GM21423 (cell line): ENCODE data around the gene ZNF664.

Experiments used
- ATAC-seq: cut with Tn5 transposase; IDR thresholded peaks from one replicate; pipeline ENCODE4 v1.9.1; 2021; ENCODE audit warnings: mild to moderate bottlenecking, moderate library complexity; ENCODE audit not compliant: unreplicated experiment

ZNF664 gene

DNA sequence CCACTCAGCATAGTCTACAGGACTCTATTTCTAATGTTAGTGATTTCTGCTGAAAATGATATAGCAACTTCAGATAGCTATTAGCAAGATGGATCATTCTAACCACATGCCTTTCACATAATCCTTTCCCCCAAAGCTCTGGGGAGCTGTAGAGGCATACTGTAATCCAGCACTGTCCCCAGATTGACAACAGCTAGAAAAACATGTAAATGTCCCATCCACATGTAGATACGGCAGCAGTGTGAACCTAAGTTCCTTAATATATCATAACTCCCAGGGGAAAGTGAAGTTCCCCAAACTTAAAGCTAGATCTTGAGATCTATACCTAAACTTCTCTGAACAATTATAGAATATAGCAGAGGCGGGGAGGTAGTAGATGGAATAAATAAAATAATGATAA lies 14.0 kb downstream of the ZNF664 start:
- no peak for ATAC-seq

DNA sequence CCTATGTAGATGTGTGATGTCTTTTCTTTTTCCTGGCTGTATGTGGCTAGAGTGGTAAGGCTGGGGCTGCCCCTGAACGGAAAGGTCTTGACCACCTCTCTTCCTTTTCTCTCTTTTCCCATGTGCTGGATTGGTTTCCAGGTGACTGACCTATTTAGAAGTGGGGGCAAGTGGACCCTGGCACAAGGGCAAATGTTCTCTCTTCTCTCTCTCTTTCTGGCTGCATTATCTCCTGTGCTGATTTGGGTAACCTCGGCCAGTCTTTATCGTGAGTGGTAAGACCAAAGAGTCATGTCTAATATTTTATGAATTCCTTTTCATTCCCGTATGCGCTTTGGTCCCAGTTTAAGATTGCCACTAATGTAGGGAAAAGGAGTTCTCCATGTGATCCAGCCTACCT lies 16.2 kb downstream of the ZNF664 start:
- no peak for ATAC-seq

DNA sequence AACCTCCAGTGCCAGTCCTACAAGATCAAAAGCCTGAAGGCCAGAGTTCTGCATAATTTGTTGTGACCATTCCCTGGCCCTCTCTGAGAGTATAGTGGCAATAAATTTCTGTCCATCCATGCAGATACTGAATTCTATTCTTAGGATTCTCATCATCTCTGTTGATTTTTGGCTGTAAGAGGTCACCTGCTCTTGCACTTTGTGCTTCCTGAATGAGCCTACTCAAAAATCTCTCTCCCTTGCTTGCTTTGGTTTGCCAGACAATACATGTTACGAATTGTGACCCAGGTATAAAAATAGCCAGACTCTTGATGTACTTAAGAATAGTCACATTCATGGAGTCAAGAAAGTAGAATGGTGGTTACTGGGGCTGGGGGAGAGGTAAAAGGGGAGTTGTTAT lies 16.7 kb downstream of the ZNF664 start:
- no peak for ATAC-seq

DNA sequence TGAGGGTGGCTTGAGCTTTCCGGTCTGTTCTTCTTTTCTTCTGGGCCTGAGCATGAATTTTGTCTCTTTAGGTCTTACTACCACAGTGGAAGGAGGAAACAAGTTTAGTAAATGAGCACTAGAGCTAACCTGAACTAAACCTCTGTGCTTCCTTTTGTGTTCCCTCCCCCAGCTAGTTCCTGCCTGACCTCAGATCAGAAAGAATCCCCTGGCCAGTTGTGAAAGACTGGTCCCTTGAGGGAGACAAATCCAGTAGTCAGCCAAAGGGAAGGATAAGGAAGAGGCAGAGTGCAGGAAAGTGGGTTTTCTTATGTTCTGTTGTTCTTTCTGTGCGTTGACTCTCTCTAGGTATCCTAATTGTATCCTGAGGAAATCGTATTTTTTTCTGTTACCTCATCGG lies 17.5 kb downstream of the ZNF664 start:
- ATAC-seq: no peak

DNA sequence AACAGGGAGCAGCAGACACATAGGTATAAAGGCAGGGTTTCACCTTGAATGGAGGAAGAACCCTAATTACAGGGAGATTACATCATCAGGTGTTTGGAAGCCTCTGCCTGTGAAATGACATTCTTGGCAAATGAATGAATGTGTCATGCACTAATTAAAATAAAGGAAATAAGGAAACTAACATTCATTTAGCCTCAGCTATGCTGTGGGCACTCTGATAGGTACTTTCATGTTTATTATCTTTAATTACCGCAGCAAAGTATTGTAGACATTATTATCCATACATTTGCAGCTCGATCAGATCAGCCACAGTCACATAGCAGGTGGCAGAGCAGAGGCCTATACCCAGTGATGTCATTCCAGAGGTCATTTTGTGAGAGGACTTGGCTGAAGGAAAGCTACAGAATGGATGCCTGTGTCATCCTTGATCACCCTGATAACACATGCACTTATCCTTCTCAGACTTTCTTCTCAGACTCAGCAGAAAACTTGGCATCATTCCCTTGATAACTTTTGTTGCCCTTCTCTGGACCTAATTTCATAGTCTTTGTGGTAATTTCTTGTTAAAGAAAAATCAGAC lies 18.4 kb downstream of the ZNF664 start:
- ATAC-seq: no peak

DNA sequence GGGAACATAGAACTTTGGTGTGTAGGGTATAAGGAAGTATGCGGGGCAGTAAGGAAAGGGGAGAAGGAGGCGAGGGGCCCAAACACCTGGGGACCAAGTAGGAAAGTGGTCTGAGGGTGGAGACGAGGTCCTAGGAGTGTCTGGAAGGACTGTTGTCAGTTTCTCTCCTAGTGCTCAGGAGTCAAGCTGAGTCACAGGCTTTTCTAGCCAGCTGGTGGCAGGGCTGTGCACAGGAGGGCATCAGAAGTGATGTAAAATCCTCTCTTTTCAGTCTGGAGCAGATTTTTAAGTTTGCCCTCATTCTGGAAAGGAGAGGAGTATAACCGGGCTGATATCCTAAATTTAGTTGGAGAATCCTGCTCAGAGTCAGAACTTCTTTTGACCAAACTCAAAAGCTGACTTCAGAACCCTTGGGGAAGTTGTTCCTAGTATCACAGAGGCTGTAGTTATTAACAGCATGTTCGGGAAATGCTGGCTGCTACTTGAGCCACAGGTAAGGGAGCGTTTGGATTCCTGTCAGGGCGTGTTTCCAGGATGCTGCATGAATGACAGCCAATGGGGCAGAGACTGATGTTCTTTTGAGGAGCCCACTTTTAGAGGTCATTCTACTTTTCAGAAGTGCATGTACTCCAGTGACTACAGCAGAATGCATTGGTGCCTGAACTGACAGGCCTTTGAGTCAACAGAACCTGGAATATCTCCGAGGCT lies 19.3 kb downstream of the ZNF664 start:
- no peak for ATAC-seq

DNA sequence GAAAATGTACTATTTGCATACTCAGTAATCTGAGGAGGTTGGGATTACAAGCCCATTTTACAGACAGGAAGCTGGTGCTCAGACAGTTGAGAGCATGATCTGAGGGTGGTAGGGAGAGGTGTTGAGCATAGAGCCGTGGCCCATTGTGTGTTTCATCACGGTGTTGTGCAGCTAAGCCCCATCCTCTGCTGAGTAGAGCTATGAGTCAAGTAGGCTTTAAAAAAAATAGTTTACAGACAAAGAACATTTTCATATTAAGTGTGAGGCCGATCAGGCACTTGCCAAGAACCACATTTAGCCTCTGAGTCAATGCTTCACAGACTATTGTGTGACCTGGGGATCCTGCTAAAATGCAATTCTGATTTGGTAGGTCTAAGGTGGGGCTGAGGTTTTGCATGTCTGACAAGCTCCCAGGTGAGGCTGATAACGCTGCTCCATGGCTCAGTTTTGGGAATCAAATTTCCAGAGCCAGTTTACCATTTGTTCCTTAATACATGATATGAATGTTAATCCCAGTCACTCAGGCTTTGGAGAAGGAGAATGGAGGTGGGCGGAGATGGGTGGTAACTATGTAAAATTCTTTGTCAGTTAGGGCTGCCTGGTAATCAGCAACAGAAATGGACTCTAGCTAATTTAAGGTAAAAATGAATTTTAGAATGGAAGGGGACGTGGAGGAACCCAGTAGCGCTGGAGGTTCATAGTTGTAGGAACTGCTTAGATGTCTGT lies 22.2 kb downstream of the ZNF664 start:
- ATAC-seq: no peak

DNA sequence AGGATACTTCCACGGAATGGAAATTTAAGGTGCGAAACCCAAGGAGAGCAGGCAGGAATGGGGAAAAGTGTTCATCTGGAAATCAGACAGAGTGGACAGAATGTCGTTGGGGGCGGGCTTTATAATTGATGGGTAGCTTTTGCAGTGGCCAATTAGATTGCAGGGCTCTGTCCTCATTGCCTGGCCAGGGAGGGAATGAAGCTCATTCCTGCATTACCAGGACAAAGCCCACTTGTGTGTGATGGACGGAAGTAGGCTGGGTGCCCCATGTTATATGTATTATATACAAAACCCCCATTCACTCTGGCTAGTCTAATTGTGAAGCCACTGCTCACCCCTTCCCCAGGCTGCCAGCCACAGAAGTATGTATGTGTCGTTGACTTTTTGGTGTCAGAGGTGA lies 23.6 kb downstream of the ZNF664 start:
- no peak for ATAC-seq

DNA sequence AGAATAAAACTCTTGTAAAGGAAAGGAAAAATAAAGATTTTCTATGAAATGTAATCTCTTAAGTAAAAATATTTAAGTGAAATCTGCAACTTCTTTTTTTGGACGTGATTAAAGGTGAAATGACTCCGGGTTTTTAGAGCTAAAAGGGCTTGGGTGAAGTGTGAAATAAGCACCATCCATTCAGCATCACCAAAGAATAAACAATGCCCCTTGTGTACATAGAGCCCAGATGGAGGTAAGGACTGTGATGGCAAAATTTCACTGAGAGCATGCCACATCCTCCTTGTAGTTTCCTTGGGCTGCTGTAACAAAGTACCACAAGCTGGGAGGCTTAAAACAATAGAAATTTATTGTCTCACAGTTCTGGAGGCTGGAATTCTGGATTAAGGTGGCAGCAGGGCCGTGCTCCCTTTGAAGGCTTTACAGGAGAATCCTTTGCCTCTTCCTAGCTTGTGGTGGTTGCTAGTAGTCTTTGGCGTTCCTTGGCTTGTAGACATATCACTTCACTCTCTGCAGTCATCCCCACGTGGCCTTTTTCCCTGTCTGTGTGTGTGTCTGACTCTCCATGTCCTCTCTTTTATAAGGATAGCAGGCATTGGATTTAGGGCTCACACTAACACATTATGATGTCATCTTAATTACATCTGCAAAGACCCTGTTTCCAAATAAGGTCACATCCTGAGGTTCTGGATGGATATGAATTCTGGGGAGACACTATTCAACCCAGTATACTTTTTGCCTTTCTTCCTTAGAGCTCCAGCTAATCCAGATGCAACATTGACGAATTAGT lies 24.2 kb downstream of the ZNF664 start:
- ATAC-seq: no peak

DNA sequence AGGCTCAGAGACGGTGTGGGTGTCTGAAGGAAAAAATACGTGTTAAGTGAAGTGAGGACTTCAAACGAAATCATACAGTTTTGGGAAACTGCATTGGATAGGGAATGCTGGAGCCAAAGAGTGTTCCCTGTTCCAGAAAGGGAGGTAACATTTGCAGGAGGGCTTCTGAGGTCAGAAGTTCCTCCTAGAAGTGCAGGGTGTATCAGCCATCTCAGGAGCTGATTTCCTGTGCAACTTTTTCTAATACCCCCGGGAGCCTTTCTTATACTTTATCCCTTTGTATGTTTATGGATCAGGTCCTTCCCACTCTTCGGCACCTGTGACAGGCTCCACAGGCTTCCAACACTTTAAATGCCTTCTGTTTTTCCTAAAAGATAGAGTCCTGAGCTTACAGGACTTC lies 24.9 kb downstream of the ZNF664 start:
- ATAC-seq: no peak

DNA sequence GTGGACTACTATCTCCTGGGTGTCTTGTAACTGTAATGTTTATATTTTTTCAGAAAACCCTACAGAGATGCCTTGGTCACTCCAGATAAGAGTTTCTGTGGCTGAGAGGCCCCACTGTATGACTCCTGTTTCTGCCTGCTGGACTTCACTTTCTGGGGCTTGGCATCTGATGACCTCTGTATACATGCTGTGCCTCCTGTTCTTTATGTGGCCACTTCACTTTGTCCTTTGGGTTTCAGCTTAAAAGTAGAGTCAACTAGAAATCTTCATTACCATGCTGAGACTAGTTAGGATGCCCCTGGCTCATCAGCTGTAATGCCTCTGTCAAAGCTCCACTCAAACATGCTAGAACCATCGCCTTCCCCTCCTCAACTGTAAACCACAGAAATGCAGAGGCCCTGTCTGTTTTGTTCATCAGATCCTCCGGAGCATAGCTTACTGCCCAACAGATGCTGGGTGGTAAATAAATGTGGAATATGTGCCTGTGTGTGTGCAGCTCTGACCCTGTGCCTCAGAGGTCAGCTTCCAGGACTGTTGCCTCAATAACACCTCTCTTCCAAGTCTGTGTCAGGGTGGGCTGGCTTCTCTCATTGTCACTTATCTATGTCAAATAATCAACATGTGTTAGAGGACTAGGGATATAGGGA lies 25.5 kb downstream of the ZNF664 start:
- no peak for ATAC-seq

DNA sequence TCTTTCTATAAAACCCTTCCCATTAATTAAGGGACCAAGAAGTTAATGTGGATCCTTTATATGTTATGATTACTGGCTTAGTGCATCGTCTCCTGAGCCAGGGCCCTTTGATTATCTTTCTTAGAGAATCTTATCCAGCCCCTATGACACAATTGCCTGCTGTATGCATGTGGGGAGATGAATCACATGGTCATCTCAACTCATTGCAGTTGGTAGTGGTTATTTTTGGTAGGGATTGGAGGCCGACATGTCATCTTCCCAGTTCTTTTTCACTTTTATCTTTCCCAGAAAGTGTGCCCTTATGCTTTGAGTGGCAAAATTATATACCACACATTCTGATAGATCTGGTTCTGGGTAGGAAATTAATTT lies 26.0 kb downstream of the ZNF664 start:
- no peak for ATAC-seq

DNA sequence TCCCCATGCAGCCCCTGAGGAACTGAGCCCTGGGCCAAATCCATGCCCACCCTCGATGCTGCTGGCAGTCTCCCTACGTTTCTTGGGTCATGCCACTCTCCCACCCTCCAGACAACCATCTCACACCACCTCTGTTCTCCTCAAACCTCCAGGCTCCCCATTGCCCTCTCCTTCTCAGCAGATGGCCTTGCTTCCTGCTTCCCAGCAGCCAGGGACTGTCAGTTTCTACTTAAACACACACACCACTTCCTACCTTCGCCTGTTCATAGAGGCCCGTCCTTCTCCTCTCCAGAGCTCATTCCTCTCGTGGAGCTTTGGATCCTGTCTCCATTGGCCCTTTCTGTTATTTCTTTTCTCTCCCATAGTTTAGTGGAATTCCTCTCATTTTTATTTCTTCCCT lies 27.1 kb downstream of the ZNF664 start:
- ATAC-seq: no peak

DNA sequence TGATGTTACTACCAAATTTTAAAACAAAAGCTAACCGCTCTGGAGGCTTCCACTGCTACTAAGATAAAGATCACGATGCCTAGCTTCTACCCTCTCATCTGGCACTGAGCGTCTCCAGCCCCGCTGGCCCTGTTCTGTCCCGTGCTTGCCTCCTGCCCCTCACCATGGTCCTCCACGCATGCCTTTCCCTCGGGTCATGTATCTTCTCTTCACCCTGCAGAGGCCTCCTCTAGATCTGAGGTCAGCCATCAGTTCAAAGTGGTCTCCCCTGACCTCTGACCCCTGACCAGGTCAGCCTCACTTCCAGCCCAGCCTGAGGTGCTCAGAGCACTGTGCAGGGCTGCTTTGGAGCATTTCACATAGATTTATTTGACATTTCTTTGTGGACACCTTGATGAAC lies 28.3 kb downstream of the ZNF664 start:
- no peak for ATAC-seq

DNA sequence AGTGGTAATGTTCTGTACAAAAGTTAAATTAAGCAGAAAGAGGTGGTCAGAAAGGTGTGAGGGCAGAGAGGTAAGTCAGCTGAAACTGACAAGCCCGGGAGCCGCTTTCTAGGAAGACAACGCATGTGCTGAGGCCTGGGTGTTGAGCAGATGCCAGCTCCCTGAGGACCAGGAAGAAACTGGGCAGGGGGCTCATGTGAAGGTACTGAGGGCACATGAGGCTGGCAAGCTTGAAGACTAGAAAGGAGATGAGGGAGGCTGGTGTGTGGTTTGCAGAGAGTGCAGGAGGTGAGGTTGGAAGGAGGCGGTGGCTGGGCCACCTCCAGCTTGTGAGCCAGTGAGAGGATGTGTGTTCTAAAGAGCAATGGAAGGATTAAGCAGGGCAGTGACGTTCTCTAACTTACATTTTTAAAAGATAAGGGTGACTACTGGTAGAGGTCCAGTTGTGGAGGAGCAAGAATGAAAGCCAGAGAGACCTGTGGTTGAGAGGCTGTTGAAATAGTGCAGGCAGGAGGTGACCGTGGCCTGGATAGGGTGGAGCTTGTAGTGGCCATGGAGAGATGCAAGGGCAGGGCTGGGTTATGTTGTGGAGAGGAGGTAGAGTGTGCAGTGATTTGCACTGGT lies 29.1 kb downstream of the ZNF664 start:
- no peak for ATAC-seq

DNA sequence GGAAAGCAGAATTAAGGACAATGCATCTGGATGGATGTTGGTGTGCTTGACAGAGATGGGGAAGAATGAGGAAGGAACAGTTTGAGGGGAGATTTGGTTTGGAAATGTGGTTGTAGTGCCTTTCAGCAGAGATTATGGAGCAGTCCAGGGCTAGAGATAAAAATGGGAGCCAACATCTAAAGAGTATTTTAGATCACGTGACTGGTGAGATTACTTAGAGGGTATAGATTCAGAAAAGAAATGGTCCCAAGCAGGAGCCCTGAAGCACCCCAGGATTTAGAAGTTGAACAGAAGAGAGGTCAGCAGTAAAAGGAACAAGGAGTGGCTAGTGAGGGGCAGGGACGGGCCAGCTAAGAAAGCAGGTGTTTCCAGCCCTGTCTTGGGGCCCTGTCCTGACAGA lies 29.6 kb downstream of the ZNF664 start:
- ATAC-seq: no peak

DNA sequence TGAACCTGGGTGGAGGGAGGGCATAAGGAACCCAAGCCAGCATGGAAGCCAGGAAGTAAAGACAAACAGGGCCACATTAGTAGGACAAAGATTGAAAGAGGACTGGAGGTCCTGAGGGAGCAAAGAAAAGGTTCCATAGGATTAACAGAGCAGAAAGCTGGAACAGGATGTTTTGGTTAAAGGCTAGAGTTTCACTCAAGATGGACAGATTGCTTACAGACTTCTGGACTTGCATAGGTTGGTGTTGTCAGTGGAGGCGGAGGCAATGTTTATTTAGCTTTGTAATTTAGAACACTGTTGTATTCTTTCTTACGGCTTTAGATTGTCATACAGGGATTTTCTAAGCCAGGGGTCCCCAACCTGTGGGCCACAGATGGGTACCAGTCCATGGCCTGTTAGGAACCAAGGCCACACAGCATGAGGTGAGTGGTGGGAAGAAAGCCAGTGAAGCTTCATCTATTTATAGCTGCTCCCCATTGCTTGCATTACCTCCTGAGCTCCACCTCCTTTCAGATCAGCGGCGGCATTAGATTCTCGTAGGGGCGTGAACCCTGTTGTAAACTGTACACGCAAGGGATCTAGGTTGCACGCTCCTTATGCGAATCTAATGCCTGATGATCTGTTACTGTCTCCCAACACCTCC lies 31.3 kb downstream of the ZNF664 start:
- ATAC-seq: no peak

DNA sequence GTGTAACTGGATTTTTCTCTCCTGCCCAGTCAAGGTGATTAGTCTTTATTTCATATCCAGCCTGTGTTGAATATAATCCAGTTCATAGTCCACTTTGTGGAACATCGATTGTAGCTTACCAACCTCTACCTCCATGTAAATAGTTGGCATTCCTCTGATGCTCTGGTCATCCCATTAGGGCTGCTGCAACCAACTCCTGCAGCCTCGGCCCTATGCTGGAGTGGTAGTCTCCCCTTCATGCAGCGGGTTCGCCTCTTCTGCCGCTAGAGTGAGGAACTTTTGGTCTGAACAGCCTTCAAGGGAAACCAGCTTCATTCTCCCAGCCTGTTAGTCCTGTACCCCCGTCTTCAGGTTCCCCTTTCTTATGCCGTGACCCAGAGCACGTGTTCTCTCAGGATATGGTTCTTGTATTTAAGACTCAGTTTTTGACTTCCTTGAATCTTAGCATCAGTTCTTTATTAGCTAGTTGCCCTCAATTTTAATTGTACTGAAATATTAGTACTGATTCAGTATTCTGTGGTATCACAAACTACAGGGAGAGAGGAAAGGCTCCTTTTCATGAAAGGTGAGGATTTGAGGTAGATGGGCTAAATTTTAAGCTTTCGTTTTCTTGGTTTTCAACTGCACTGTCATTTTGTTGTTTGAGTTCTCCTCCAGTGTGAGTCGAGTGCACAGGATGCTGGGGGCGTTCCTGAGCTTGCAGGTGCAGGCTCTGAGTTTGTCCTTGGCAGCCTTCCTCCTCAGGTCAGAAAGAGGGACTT lies 33.2 kb downstream of the ZNF664 start:
- ATAC-seq: peak; percentile 56
